SK-N-MC (cell line): ENCODE data around the gene BCAS3.

ENCODE experiments used
- EZH2 ChIP-seq: fragments of 200-600 bp; sonication (generic); IDR thresholded peaks from one replicate; pipeline ENCODE4 v1.6.1; 2017; ENCODE audit warnings: antibody characterized with exemption
- FOXP2 ChIP-seq: optimal IDR thresholded peaks from 2 replicates; pipeline ENCODE3; 2011; ENCODE audit warnings: mild to moderate bottlenecking, moderate library complexity; ENCODE audit not compliant: insufficient read depth; ENCODE audit errors: extremely low read length, control extremely low read depth

DNA sequence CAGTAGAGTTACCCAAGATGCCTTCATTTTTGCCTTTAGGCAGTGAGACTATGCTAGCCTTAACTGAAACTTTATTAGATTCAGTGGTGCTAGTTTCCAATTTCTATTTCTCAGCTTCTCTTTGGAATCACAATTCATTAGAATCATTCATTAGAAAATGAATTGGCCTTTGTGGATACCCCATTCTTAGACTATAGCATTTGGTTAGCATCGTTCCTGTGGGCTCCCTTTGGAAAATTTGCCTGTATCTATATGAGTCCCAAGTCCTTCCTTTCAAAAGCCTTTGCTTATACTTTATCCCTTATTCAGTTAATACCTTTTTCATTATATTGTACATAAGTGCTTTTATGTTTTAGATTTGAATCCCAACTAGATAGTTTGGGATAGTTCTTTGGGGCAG lies 535.0 kb downstream of the BCAS3 start:
- TF ChIP-seq EZH2 = no peak
- TF ChIP-seq FOXP2 = no peak
